ENCODE measurements around the gene PTPRF.

Gene PTPRF

DNA sequence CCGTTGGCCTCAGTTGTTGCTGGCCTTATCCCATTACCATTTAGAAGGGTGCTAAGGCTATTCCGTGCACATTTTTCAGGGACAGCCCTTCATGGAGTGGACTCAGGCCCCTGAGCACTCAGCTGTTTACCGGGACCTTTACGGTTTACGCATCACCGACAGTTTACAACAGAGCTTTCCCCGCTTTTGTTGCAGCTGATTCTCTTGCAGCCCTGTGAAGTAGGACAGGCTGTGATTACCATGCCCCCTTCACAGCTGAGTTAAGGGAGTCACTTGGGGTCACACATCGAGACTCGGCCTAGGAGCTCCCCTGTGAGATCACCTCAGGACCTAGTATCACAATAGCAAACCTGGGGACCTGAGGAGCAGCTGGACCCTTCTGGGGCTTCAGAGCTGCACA is 41.9 kb downstream of the PTPRF start:
- Histone ChIP-seq H3K27ac (ENCODE audit: poor library complexity, severe bottlenecking) (peak overlapping the region; percentile 4), H3K9me3 (ENCODE audit: severe bottlenecking) (no peaks in the 10 kb centered on the region), H3K36me3 (ENCODE audit: low read depth) (peaks cover 93% of the 10 kb centered on the region), H3K4me1 (ENCODE audit: insufficient read depth, poor library complexity, severe bottlenecking) (no peaks in the 10 kb centered on the region), H3K27me3 (ENCODE audit: insufficient read depth, poor library complexity, severe bottlenecking) (no peaks in the 10 kb centered on the region), H3K4me3 (ENCODE audit: severe bottlenecking) (no peak overlapping the region)
- ATAC-seq (ENCODE audit: low read depth) (no peak), DNase-seq (ENCODE audit: low spot score) (no peak)
- TF ChIP-seq, protein P1, sequence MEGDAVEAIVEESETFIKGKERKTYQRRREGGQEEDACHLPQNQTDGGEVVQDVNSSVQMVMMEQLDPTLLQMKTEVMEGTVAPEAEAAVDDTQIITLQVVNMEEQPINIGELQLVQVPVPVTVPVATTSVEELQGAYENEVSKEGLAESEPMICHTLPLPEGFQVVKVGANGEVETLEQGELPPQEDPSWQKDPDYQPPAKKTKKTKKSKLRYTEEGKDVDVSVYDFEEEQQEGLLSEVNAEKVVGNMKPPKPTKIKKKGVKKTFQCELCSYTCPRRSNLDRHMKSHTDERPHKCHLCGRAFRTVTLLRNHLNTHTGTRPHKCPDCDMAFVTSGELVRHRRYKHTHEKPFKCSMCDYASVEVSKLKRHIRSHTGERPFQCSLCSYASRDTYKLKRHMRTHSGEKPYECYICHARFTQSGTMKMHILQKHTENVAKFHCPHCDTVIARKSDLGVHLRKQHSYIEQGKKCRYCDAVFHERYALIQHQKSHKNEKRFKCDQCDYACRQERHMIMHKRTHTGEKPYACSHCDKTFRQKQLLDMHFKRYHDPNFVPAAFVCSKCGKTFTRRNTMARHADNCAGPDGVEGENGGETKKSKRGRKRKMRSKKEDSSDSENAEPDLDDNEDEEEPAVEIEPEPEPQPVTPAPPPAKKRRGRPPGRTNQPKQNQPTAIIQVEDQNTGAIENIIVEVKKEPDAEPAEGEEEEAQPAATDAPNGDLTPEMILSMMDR (IDR thresholded peaks at IDR 0.05; ENCODE audit: poor library complexity, severe bottlenecking): no peak

DNA sequence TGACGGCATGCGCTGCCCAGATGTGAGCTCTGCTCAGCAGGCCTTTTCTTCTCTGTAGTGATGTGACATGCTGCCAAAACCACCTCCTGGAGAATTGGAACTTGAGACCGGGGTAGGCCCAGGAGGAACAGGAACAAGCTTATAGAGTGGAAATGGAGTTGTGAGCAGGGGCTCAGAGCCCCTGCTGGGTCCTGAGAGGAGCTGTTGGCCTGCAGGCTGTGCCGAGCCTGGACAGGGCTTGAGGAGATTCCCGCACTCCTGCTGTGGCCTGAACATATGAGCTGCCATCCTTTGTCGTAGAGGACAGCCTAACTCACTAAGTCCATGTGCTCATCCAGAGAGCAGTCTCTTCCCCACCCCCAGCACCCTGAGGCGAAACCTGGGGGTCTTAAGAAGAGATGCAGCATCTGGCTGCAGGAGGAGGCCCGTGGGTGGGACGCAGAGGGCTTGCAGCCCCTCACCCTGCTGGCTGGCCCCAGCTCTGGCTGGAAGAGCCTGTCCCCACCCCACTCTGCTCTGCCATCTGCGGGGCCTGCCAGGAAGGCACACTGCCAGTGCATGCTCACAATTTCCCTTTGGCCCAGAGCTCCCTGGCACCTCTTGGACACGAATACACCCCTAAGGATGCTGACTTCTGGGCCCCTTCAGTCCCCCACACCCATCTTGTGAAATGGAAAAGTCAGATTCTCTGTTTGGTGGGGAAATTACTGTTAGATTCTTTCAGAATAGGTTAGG is 42.5 kb downstream of the PTPRF start:
- H3K27ac ChIP-seq (ENCODE audit: poor library complexity, severe bottlenecking): no peak overlapping the region
- peaks cover 92% of the 10 kb centered on the region for H3K36me3 ChIP-seq (ENCODE audit: low read depth)

DNA sequence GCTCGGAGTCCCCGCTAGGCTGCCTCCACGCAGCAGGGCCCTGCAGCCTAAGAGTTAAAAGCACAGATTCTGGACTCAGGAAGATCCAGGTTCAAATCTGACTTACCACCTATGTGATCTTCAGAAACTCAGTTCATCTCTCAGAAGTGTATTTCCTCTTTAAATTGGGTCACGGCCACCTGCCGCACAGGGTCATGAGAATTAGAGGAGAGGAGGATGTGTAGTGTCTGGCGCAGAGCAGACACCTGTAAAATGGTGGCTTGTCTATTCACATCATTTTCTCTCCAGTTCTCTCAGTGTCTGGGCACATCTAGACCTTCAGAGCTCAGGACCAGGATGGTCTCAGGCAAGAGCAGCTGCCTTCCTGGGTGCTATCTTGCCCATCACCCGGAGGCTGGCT is 45.8 kb downstream of the PTPRF start:
- TF ChIP-seq, protein P1 (IDR thresholded peaks at IDR 0.05; ENCODE audit: poor library complexity, severe bottlenecking): no peak
- H3K4me1 ChIP-seq (ENCODE audit: insufficient read depth, poor library complexity, severe bottlenecking): no peaks in the 10 kb centered on the region
- H3K36me3 ChIP-seq (ENCODE audit: low read depth): peaks cover 77% of the 10 kb centered on the region
- no peak overlapping the region for H3K27ac ChIP-seq (ENCODE audit: poor library complexity, severe bottlenecking)
- no peaks in the 10 kb centered on the region for H3K27me3 ChIP-seq (ENCODE audit: insufficient read depth, poor library complexity, severe bottlenecking)
- no peak for ATAC-seq (ENCODE audit: low read depth)
- H3K9me3 ChIP-seq (ENCODE audit: severe bottlenecking): no peaks in the 10 kb centered on the region
- DNase-seq (ENCODE audit: low spot score): no peak
- H3K4me3 ChIP-seq (ENCODE audit: severe bottlenecking): no peak overlapping the region

More for the DNA sequence above, 42.5 kb downstream of the PTPRF start:
- ATAC-seq (ENCODE audit: low read depth): no peak
- no peaks in the 10 kb centered on the region for H3K9me3 ChIP-seq (ENCODE audit: severe bottlenecking)
- TF ChIP-seq, protein P1 (IDR thresholded peaks at IDR 0.05; ENCODE audit: poor library complexity, severe bottlenecking): no peak
- H3K4me3 ChIP-seq (ENCODE audit: severe bottlenecking): no peak overlapping the region
- H3K27me3 ChIP-seq (ENCODE audit: insufficient read depth, poor library complexity, severe bottlenecking): no peaks in the 10 kb centered on the region
- DNase-seq (ENCODE audit: low spot score): no peak
- H3K4me1 ChIP-seq (ENCODE audit: insufficient read depth, poor library complexity, severe bottlenecking): no peaks in the 10 kb centered on the region

DNA sequence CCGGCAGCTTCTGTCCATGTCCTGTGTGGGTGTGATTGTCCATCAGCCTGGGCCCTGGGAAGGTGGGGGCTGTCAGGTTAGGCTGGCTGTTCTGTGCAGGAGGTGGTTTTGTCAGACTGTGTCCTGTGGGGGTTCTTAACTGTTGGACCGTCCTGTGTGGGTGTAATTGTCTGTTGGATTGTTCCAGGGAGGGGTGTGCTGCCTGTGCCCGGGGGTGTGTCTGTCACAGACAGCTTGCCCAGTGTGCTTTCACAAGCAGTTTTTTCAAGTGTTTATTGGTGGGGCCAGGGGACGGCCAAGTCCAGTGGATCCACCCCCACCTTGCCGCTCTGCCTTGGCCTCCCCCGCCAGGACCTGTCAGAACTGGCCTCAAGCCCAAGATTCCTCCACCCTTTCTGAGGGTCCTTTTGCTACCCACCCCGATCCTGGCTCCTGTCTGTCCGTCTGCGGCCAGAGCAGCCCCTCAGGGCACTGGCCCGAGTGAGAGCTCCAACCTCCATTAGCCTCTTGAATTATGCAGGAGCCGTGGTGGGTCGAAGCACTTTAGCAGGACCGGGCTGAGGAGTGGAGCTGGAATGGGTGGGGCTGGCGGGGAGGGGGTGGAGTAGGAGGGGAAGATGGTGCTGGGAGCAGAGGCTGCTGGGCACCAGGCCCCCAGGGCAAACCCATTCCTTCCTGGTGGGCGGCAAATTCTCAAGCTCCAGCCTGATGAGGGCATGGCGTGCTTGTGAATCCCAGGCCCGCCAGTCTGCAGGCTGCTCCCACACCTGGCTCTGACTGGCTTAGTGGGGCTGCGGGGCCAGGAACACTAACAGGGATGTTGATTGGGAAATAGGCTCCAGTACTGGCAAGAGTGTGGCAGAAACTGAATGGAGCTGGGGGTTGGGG is 47.2 kb downstream of the PTPRF start:
- Histone ChIP-seq H3K36me3 (ENCODE audit: low read depth) (peaks cover 71% of the 10 kb centered on the region), H3K4me1 (ENCODE audit: insufficient read depth, poor library complexity, severe bottlenecking) (peaks cover 10% of the 10 kb centered on the region), H3K9me3 (ENCODE audit: severe bottlenecking) (no peaks in the 10 kb centered on the region), H3K27ac (ENCODE audit: poor library complexity, severe bottlenecking) (no peak overlapping the region), H3K4me3 (ENCODE audit: severe bottlenecking) (no peak overlapping the region), H3K27me3 (ENCODE audit: insufficient read depth, poor library complexity, severe bottlenecking) (no peaks in the 10 kb centered on the region)
- ATAC-seq (ENCODE audit: low read depth) (no peak), DNase-seq (ENCODE audit: low spot score) (no peak)
- TF ChIP-seq, protein P1 (IDR thresholded peaks at IDR 0.05; ENCODE audit: poor library complexity, severe bottlenecking): no peak

All from RWPE2 (cell line).